ENCODE measurements around the gene CEP76.
"Not testable (repeated sequence)": the region's sequence is repeated elsewhere in the genome, so short reads cannot be mapped to it uniquely, and the experiment has no call there.

CEP76 gene

DNA sequence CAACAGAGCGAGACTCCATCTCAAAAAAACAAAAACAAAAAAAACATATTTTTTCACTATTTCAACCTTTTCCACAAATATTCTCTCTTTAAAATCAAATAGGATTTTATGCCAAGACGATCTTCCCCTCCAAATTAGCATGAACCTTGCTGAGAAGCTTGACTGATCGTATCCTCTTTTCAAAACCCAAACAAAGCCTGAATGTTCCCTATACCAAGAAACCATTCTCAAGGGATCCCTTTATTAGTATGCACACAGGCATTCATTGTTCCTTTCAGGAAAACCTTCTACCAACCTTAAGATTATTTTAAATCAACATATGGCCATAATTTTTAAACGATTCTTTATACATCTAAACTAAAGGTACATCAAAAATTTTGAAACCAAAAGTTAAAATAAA is 50.9 kb downstream of the CEP76 start:
- TF ChIP-seq, protein P1, sequence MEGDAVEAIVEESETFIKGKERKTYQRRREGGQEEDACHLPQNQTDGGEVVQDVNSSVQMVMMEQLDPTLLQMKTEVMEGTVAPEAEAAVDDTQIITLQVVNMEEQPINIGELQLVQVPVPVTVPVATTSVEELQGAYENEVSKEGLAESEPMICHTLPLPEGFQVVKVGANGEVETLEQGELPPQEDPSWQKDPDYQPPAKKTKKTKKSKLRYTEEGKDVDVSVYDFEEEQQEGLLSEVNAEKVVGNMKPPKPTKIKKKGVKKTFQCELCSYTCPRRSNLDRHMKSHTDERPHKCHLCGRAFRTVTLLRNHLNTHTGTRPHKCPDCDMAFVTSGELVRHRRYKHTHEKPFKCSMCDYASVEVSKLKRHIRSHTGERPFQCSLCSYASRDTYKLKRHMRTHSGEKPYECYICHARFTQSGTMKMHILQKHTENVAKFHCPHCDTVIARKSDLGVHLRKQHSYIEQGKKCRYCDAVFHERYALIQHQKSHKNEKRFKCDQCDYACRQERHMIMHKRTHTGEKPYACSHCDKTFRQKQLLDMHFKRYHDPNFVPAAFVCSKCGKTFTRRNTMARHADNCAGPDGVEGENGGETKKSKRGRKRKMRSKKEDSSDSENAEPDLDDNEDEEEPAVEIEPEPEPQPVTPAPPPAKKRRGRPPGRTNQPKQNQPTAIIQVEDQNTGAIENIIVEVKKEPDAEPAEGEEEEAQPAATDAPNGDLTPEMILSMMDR (conservative IDR thresholded peaks at IDR 0.05; ENCODE audit: low read depth) = no peak
- H3K27ac ChIP-seq = no peak overlapping the region

DNA sequence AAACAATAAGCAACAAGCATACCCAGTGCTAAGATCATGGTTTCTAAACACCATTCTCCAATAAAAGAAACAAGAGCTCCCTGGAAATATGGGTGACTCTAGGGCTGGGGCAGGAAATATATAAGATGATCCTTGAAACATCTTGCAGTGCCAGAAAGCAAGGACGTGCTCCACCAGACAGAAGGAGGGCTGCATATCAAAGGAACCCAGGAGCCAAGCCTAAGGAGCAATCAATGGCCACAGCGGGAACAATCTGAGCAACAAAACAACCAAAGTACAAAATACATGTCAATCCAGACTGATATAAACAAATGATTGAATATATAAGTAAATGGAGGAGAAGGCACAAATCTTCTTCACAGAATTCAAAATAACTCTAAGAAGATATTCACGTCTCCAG is 54.8 kb downstream of the CEP76 start:
- DNase-seq (ENCODE audit: low spot score) = no peak
- TF ChIP-seq, protein P1 (conservative IDR thresholded peaks at IDR 0.05; ENCODE audit: low read depth) = no peak
- no peak overlapping the region for H3K27ac ChIP-seq
- ChIA-PET POLR2A (ENCODE audit: low non-redundant PET) (no interaction called here), CTCF (no interaction called here)

More for the DNA sequence above, 50.9 kb downstream of the CEP76 start:
- ChIA-PET POLR2A (ENCODE audit: low non-redundant PET) (no interaction called here), CTCF (no interaction called here)
- DNase-seq (ENCODE audit: low spot score) = no peak

GRCh38 chr18:12645751-12646203 is 56.7 kb downstream of the CEP76 start:
- CTCF ChIA-PET = interaction anchor here (0.7 kb wide), 1 partner anchor 54 kb away, joined by 3 read pairs; no protein-coding TSS in a partner anchor
- no peak overlapping the region for H3K27ac ChIP-seq
- POLR2A ChIA-PET (ENCODE audit: low non-redundant PET) = no interaction called here
- TF ChIP-seq, protein P1 (conservative IDR thresholded peaks at IDR 0.05; ENCODE audit: low read depth) = no peak
- DNase-seq (ENCODE audit: low spot score) = no peak

GRCh38 chr18:12645254-12645653 is 57.3 kb downstream of the CEP76 start:
- no peak overlapping the region for H3K27ac ChIP-seq
- no peak for DNase-seq (ENCODE audit: low spot score)
- POLR2A ChIA-PET (ENCODE audit: low non-redundant PET) = no interaction called here
- TF ChIP-seq, protein P1 (conservative IDR thresholded peaks at IDR 0.05; ENCODE audit: low read depth) = no peak
- CTCF ChIA-PET = no interaction called here

DNA sequence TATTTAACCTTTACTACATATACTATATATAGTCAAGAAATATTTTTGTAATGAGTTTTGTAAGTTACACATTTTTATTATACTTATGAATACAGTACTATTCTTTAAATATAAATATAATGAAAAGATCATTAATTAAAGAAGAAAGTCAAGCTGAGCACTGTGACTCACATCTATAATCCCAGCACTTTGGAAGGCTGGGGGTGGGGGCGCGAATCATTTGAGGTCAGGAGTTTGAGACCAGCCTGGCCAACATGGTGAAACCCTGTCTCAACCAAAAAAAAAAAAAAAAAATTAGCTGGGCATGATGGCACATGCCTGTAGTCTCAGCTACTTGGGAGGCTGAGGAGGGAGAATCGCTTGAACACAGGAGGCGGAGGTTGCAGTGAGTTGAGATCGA is 58.8 kb downstream of the CEP76 start:
- DNase-seq (ENCODE audit: low spot score); POLR2A ChIA-PET (ENCODE audit: low non-redundant PET); H3K27ac ChIP-seq: not testable (repeated sequence)
- CTCF ChIA-PET = interaction anchor here (0.7 kb wide), 1 partner anchor 38 kb away, joined by 5 read pairs; no protein-coding TSS in a partner anchor

DNA sequence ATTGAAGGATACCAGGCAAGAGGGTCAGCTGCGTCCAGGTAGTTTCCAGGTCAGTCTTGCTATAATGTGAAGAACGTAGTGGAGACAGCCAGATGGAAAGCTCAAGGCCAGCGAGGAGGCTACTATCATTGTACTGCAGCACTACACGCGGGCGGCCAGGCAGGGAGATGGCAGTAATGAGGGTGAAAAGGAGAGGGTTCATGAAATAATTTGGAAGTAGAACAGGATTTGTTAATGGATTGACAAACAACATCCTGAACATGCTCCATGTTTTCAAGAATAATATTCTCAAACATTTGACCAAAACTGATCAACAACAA is 61.7 kb downstream of the CEP76 start:
- peak overlapping the region; percentile 84 for H3K27ac ChIP-seq
- CTCF ChIA-PET = interaction anchor here (0.7 kb wide), 1 partner anchor 109 kb away, joined by 3 read pairs; no protein-coding TSS in a partner anchor
- DNase-seq (ENCODE audit: low spot score) = no peak
- POLR2A ChIA-PET (ENCODE audit: low non-redundant PET) = no interaction called here
- TF ChIP-seq, protein P1 (conservative IDR thresholded peaks at IDR 0.05; ENCODE audit: low read depth) = no peak

- TF ChIP-seq, protein P1 (conservative IDR thresholded peaks at IDR 0.05; ENCODE audit: low read depth) = no peak
- CTCF ChIA-PET = interaction anchor here (0.7 kb wide), 1 partner anchor 108 kb away, joined by 3 read pairs; no protein-coding TSS in a partner anchor
- POLR2A ChIA-PET (ENCODE audit: low non-redundant PET) = interaction anchor here (0.5 kb wide), 1 partner anchor 178 kb away, joined by 4 read pairs; no protein-coding TSS in a partner anchor
- peak overlapping the region; percentile 84 for H3K27ac ChIP-seq
- DNase-seq (ENCODE audit: low spot score) = no peak
Observed at GRCh38 chr18:12639990-12640880, 62.3 kb downstream of the CEP76 start.
